Measurements from ENCODE around the gene RNF187.

GRCh38 chr1:228487336-228488124 lies at the start of gene RNF187:
- no peak for TF ChIP-seq CTCF (conservative IDR thresholded peaks at IDR 0.05; ENCODE audit: low read length)
- TF ChIP-seq EZH2phosphoT487 (IDR thresholded peaks at IDR 0.05; ENCODE audit: borderline replicate concordance, low read depth, low read length), result no peak
